Fibroblast of lung (primary cell): ENCODE data around the gene CPNE6. TPM values are rescaled to one million over a fixed set of nuclear protein-coding genes. Genes with fewer than 3 reads are reported as not detected.

Experiments
- DNase-seq, 2 donors: peaks; one replicate each; pipeline versions ENCODE4 v3.0.0 to v3.0.0-alpha.2; 2010; ENCODE audit warnings: low read depth in 2 of 2
- H2AFZ ChIP-seq: 2 replicates; pipeline ENCODE4 v1.5.1; 2012; ENCODE audit warnings: low read length, control low read depth, inconsistent platforms
- H3K27ac ChIP-seq: 2 replicates; pipeline ENCODE4 v1.5.1; 2011; ENCODE audit warnings: low read length, control low read depth; ENCODE audit not compliant: insufficient read depth
- H3K27me3 ChIP-seq: 2 replicates; pipeline ENCODE4 v1.5.1; 2011; ENCODE audit warnings: mild to moderate bottlenecking, low read length; ENCODE audit not compliant: control insufficient read depth, insufficient read depth
- H3K36me3 ChIP-seq: 2 replicates; pipeline ENCODE4 v1.5.1; 2011; ENCODE audit warnings: low read length; ENCODE audit not compliant: control insufficient read depth, insufficient read depth
- H3K4me1 ChIP-seq: 2 replicates; pipeline ENCODE4 v1.5.1; 2011; ENCODE audit warnings: low read length; ENCODE audit not compliant: control insufficient read depth, insufficient read depth; ENCODE audit errors: extremely low read depth
- H3K4me2 ChIP-seq: 2 replicates; pipeline ENCODE4 v1.5.1; 2011; ENCODE audit warnings: low read length, control low read depth; ENCODE audit not compliant: insufficient read depth; ENCODE audit errors: extremely low read depth
- H3K4me3 ChIP-seq, 4 experiments: fragments of 200-600 bp in 1 of 4; sonication (generic) in 1 of 4; replicated peaks in 1 of 4; 2 replicates each; pipeline ENCODE4 v1.5.1; 2011 to 2016; ENCODE audit warnings: low read length in 4 of 4, low read depth in 3 of 4, mild to moderate bottlenecking in 3 of 4, control low read depth in 2 of 4, inconsistent platforms in 1 of 4, mixed read lengths in 1 of 4; ENCODE audit not compliant: insufficient read depth in 1 of 4; ENCODE audit errors: control extremely low read depth in 1 of 4
- H3K79me2 ChIP-seq: 2 replicates; pipeline ENCODE4 v1.5.1; 2012; ENCODE audit warnings: mild to moderate bottlenecking, low read length, inconsistent platforms; ENCODE audit not compliant: control insufficient read depth, insufficient read depth
- H3K9ac ChIP-seq: 2 replicates; pipeline ENCODE4 v1.5.1; 2011; ENCODE audit warnings: mild to moderate bottlenecking, low read length, control low read depth; ENCODE audit not compliant: insufficient read depth
- H3K9me3 ChIP-seq: 2 replicates; pipeline ENCODE4 v1.5.1; 2012; ENCODE audit warnings: low read depth, low read length; ENCODE audit not compliant: control insufficient read depth, insufficient read depth
- H4K20me1 ChIP-seq: 2 replicates; pipeline ENCODE4 v1.5.1; 2011; ENCODE audit warnings: low read length; ENCODE audit not compliant: control insufficient read depth, insufficient read depth; ENCODE audit errors: extremely low read depth
- CTCF ChIP-seq, 2 donors: IDR thresholded peaks in 1 of 2; conservative IDR thresholded peaks in 1 of 2; 1 replicate in 1 of 2; 2 replicates in 1 of 2; pipeline ENCODE4 v1.5.1; 2011 to 2012; ENCODE audit warnings: low read length in 2 of 2, control low read depth in 1 of 2, inconsistent platforms in 1 of 2, low read depth in 1 of 2, mild to moderate bottlenecking in 1 of 2
- EZH2 ChIP-seq: IDR thresholded peaks from 2 replicates; pipeline ENCODE4 v1.5.1; 2012; ENCODE audit warnings: low read length, control low read depth, mild to moderate bottlenecking; ENCODE audit errors: missing control alignments
- polyA plus RNA-seq, 2 donors: library from polyadenylated mRNA; depleted of rRNA in 1 of 2; stranded (reverse) in 1 of 2; unstranded in 1 of 2; fragments of >200 nt; gene quantifications; 2 replicates each; pipeline ENCODE4 v1.2.1, GENCODE V29; 2011 to 2012; ENCODE audit warnings: missing spikeins in 1 of 2
- total RNA-seq: library from RNA; depleted of rRNA; stranded (reverse); fragments of >200 nt; gene quantifications from 2 replicates; pipeline ENCODE4 v1.2.1, GENCODE V29; 2014

CPNE6 gene
- total and polyA plus RNA-seq, 2 donors (not counting 1 experiment from before 2014, with no cell fraction given) = not detected

- no peaks in the 10 kb centered on the region for H3K36me3 ChIP-seq
- no peak for DNase-seq
- H2AFZ ChIP-seq = no peak overlapping the region
- H3K9me3 ChIP-seq = no peaks in the 10 kb centered on the region
- H3K9ac ChIP-seq = no peak overlapping the region
- H4K20me1 ChIP-seq = no peaks in the 10 kb centered on the region
- no peaks in the 10 kb centered on the region for H3K4me1 ChIP-seq
- H3K27me3 ChIP-seq = peaks cover 4% of the 10 kb centered on the region
- H3K79me2 ChIP-seq = no peaks in the 10 kb centered on the region
- TF ChIP-seq EZH2 (no peak), CTCF (conservative IDR thresholded peaks at IDR 0.05 in 1 of 2, IDR thresholded peaks at IDR 0.05 in 1 of 2; ENCODE audit: low read depth in 1 of 2, low read length in 2 of 2) (no peak)
- H3K4me2 ChIP-seq = no peak overlapping the region
- no peak overlapping the region for H3K4me3 ChIP-seq
- H3K27ac ChIP-seq = no peak overlapping the region
Measured at GRCh38 chr14:24064856-24065255, 6.5 kb upstream of the CPNE6 start.

- Histone ChIP-seq H3K79me2 (no peaks in the 10 kb centered on the region), H3K27me3 (peaks cover 4% of the 10 kb centered on the region), H3K4me3 (no peak overlapping the region), H2AFZ (no peak overlapping the region), H3K4me1 (no peaks in the 10 kb centered on the region), H3K9ac (no peak overlapping the region), H3K9me3 (no peaks in the 10 kb centered on the region), H4K20me1 (no peaks in the 10 kb centered on the region), H3K4me2 (no peak overlapping the region), H3K36me3 (no peaks in the 10 kb centered on the region), H3K27ac (no peak overlapping the region)
- DNase-seq = no peak
- TF ChIP-seq EZH2 (no peak), CTCF (conservative IDR thresholded peaks at IDR 0.05 in 1 of 2, IDR thresholded peaks at IDR 0.05 in 1 of 2; ENCODE audit: low read depth in 1 of 2, low read length in 2 of 2) (no peak)
Measured at GRCh38 chr14:24065408-24065807, 6.0 kb upstream of the CPNE6 start.

GRCh38 chr14:24066496-24067132, 4.7 kb upstream of the CPNE6 start:
- H3K4me3 ChIP-seq = no peak overlapping the region
- no peaks in the 10 kb centered on the region for H3K4me1 ChIP-seq
- TF ChIP-seq EZH2 (no peak), CTCF (conservative IDR thresholded peaks at IDR 0.05 in 1 of 2, IDR thresholded peaks at IDR 0.05 in 1 of 2; ENCODE audit: low read depth in 1 of 2, low read length in 2 of 2) (no peak)
- no peak for DNase-seq
- no peaks in the 10 kb centered on the region for H4K20me1 ChIP-seq
- H3K9me3 ChIP-seq = no peaks in the 10 kb centered on the region
- no peaks in the 10 kb centered on the region for H3K79me2 ChIP-seq
- no peak overlapping the region for H2AFZ ChIP-seq
- H3K9ac ChIP-seq = no peak overlapping the region
- H3K36me3 ChIP-seq = no peaks in the 10 kb centered on the region
- no peak overlapping the region for H3K4me2 ChIP-seq
- no peak overlapping the region for H3K27ac ChIP-seq
- peaks cover 4% of the 10 kb centered on the region for H3K27me3 ChIP-seq
